Lower lobe of right lung (tissue), 2 donors: ENCODE data around the gene MAPKAP1. TPM values are rescaled to one million over a fixed set of nuclear protein-coding genes. Genes with fewer than 3 reads are reported as not detected.
A peak's percentile ranks its signal among the peaks of the same experiment; 100 is the strongest.

Experiments used
- ATAC-seq, 2 donors: fragments of 200-7000 bp; cut with Tn5 transposase; one replicate each; pipeline ENCODE4 v1.9.1; 2020 to 2022; ENCODE audit warnings: mild to moderate bottlenecking in 2 of 2, moderate library complexity in 2 of 2
- DNase-seq: peaks from one replicate; pipeline ENCODE4 v3.0.0-alpha.2; 2020
- H3K27ac ChIP-seq: fragments of 200-600 bp; one replicate; pipeline ENCODE4 v1.8.0; 2022
- H3K27me3 ChIP-seq: fragments of 200-600 bp; one replicate; pipeline ENCODE4 v1.8.0; 2022; ENCODE audit warnings: low read depth
- H3K36me3 ChIP-seq: fragments of 200-600 bp; one replicate; pipeline ENCODE4 v1.8.0; 2022; ENCODE audit warnings: mild to moderate bottlenecking
- H3K4me1 ChIP-seq: fragments of 200-600 bp; one replicate; pipeline ENCODE4 v1.8.0; 2022
- H3K4me3 ChIP-seq: fragments of 200-600 bp; one replicate; pipeline ENCODE4 v1.8.0; 2022; ENCODE audit warnings: mild to moderate bottlenecking
- H3K9me3 ChIP-seq: fragments of 200-600 bp; one replicate; pipeline ENCODE4 v1.8.0; 2022
- CTCF ChIP-seq: fragments of 200-600 bp; IDR thresholded peaks from one replicate; pipeline ENCODE4 v1.8.0; 2022; ENCODE audit warnings: antibody characterized with exemption, mild to moderate bottlenecking
- intact Hi-C: fragments of 100-400 bp; cut with DNase I; formaldehyde crosslinking; loops from one replicate; pipeline ENCODE4 v1.11.0; 2022
- total RNA-seq: library from RNA; stranded (reverse); fragmentation: NEBNext Ultra II Directional; extraction: Animal tissue kit (Norgen Biotek cat#: 25700); gene quantifications from one replicate; pipeline ENCODE4 v1.2.1, GENCODE V29; 2021
- donor health status: DM: no; HTN: yes; CAD: no; lungs with severe emphysema.

MAPKAP1 gene
- total RNA-seq, 1 donor from 2014 or later = 71.5 TPM

GRCh38 chr9:125439434-125440272 is 267.4 kb downstream of the MAPKAP1 start:
- no peaks in the 10 kb centered on the region for H3K9me3 ChIP-seq
- H3K4me1 ChIP-seq = no peaks in the 10 kb centered on the region
- no peak overlapping the region for H3K4me3 ChIP-seq
- no peaks in the 10 kb centered on the region for H3K27me3 ChIP-seq
- intact Hi-C loops = no loop called here
- H3K27ac ChIP-seq = no peak overlapping the region
- peaks cover 60% of the 10 kb centered on the region for H3K36me3 ChIP-seq
- no peak for DNase-seq
- no peak for ATAC-seq
- no peak for TF ChIP-seq CTCF

GRCh38 chr9:125438506-125439433 is 268.2 kb downstream of the MAPKAP1 start:
- H3K4me1 ChIP-seq = no peaks in the 10 kb centered on the region
- H3K4me3 ChIP-seq = no peak overlapping the region
- peaks cover 51% of the 10 kb centered on the region for H3K36me3 ChIP-seq
- no peak for DNase-seq
- intact Hi-C loops = no loop called here
- no peak for ATAC-seq
- no peak overlapping the region for H3K27ac ChIP-seq
- no peak for TF ChIP-seq CTCF
- no peaks in the 10 kb centered on the region for H3K9me3 ChIP-seq
- no peaks in the 10 kb centered on the region for H3K27me3 ChIP-seq

- H3K27ac ChIP-seq = no peak overlapping the region
- H3K4me1 ChIP-seq = no peaks in the 10 kb centered on the region
- no peak overlapping the region for H3K4me3 ChIP-seq
- intact Hi-C loops = no loop called here
- DNase-seq = no peak
- no peaks in the 10 kb centered on the region for H3K9me3 ChIP-seq
- no peak for TF ChIP-seq CTCF
- H3K36me3 ChIP-seq = peaks cover 44% of the 10 kb centered on the region
- ATAC-seq = no peak
- no peaks in the 10 kb centered on the region for H3K27me3 ChIP-seq
Observed at GRCh38 chr9:125437771-125438221, 269.2 kb downstream of the MAPKAP1 start.

- ATAC-seq = peak; percentile 9 to 14
- H3K4me3 ChIP-seq = no peak overlapping the region
- peaks cover 40% of the 10 kb centered on the region for H3K36me3 ChIP-seq
- no peaks in the 10 kb centered on the region for H3K9me3 ChIP-seq
- intact Hi-C loops = no loop called here
- TF ChIP-seq CTCF = no peak
- DNase-seq = no peak
- H3K27ac ChIP-seq = no peak overlapping the region
- no peaks in the 10 kb centered on the region for H3K4me1 ChIP-seq
- no peaks in the 10 kb centered on the region for H3K27me3 ChIP-seq
Observed at GRCh38 chr9:125436613-125437443, 270.2 kb downstream of the MAPKAP1 start.
